LNCaP clone FGC (cell line): ENCODE measurements around the gene KLHDC7B.

Experiments
- DNase-seq: peaks from one replicate; pipeline ENCODE4 v3.0.0-alpha.2; 2011; ENCODE audit warnings: low read depth
- H3K4me3 ChIP-seq: 2 replicates; pipeline ENCODE4 v1.5.1; 2011; ENCODE audit warnings: mild to moderate bottlenecking, low read depth, low read length, control low read depth
- TF ChIP-seq, protein P1 (sequence below): IDR thresholded peaks from 2 replicates; pipeline ENCODE4 v1.5.1; 2012; ENCODE audit warnings: mild to moderate bottlenecking; ENCODE audit not compliant: control insufficient read depth, insufficient read depth; ENCODE audit errors: extremely low read depth

The KLHDC7B gene

DNA sequence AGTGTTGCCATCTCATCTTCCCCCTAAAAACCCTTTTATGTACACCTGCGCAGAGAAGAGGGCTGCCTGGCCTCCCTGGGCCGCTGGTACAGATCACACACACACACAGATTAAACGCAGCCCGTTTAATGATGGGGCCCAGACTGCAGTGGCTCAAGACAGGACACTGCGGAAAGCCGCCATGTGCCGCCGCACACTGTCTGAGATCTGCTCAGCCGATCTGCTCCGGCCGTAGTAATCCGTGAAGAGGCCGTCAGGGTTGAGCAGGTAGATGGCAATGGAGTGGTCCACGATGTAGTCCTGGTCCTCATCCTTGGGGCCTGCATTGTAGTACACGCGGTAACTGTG, 22.3 kb upstream of the KLHDC7B start:
- H3K4me3 ChIP-seq = no peak overlapping the region
- TF ChIP-seq, protein P1, sequence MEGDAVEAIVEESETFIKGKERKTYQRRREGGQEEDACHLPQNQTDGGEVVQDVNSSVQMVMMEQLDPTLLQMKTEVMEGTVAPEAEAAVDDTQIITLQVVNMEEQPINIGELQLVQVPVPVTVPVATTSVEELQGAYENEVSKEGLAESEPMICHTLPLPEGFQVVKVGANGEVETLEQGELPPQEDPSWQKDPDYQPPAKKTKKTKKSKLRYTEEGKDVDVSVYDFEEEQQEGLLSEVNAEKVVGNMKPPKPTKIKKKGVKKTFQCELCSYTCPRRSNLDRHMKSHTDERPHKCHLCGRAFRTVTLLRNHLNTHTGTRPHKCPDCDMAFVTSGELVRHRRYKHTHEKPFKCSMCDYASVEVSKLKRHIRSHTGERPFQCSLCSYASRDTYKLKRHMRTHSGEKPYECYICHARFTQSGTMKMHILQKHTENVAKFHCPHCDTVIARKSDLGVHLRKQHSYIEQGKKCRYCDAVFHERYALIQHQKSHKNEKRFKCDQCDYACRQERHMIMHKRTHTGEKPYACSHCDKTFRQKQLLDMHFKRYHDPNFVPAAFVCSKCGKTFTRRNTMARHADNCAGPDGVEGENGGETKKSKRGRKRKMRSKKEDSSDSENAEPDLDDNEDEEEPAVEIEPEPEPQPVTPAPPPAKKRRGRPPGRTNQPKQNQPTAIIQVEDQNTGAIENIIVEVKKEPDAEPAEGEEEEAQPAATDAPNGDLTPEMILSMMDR = no peak

DNA sequence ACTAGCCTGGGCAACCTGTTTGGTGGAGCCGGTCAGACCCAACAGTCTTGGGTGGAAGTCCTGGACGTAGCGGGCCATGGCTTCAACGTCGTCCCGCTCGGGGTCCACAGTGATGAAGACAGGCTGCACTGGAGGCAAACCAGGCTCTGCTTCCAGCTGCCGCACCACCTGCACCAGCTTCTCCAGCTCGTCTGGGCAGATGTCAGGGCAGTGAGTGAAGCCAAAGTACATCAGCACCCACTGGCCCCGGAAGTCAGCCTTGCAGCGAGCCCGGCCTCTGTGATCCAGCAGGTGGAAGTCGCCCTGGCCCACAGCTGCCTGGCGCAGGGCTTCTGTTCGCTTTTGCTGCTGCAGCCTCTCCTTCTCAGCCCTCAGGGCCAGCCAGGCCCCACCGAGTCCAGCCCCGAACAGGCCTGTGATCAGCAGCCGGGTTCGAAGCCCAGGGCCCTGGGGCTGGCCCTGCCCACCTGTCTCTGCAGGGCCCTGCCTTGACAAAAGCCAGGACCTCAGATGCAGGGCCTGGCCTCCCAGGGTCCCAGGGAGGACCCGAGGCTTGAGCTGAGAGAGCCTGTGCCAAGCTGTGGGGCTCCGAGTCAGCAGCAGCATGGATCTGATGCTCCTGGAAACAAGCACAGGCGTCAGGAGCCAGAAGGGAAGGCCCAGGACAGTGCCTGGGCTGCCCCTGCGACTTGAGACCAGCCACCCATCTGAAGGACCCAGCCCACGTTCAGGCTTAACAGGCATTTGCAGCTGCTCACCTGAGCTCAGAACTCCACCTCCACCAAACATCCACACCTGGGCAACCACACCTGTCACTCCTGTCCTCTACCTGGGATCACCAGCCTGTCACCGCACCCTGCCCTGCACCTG, 21.7 kb upstream of the KLHDC7B start:
- no peak for DNase-seq
- TF ChIP-seq, protein P1 = no peak
- H3K4me3 ChIP-seq = peak overlapping the region; percentile 82

More for the DNA sequence above, 22.3 kb upstream of the KLHDC7B start:
- DNase-seq = no peak

DNA sequence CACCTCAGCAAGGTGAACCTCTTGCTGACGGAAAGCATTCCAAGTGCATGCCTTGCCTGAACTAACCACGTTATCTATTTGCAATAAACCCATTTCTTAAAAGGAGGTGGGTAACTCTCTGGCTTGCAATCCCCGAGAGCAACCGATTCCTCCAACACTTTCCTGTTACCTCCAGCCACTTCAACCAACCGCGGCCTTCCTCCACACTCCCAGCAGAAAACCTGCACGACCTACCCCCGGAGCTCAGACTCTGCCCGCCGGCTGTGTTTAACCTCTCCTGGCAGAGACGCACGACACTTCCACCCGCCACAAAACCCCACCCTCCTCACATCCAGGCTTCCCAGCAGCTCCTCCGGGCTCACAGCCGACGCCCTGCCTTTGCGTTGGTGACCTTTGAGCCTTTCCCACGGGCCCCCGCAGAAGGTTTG, 21.0 kb upstream of the KLHDC7B start:
- TF ChIP-seq, protein P1 = no peak
- H3K4me3 ChIP-seq = peak overlapping the region; percentile 82
- no peak for DNase-seq

DNA sequence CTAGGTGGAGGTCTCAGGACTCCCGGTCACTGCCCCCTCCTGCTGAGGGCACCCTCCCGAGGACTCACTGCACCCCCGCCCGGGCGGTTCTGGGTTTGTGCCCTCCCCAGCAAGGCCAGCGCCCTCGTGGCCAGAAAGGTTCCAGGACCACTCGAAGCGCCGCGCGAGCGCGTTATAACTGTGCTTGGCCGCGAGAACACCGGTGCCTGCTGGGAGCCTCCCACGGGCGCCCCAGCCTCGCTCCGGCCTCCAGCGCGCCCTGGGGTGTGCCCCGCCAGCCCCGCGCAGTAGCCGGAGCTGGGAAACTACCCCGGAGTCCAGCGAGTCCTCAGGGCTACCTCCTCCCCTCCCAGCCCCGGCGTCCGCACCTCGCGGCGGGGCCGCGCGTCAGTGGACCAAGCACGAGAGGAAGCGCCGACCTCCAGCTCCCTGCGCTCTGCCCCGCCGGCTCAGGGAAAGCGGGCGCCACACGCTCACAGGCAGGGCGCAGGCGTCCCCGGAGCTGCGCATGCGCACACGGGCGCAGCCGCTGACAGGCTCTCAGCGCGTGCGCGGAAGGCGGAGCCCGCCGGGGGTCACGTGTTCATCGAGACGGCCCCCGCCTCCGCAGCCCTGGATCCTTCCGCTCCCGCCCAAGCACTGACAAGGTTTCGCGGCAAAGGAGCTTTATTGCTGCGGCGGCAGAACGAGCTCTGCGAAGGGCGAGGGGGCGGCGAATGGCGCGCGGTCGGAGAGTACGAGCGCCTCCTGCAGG, 20.4 kb upstream of the KLHDC7B start, which contains the start of gene SCO2:
SCO2 (minus strand) TSS at position 495 of the 754 bp plus-strand sequence. CDS start 1,187 bp downstream, outside the sequence.
- peak; percentile 88 for DNase-seq
- H3K4me3 ChIP-seq = peak within 1 kb of the TSS; percentile 82
- TF ChIP-seq, protein P1 = peak; percentile 44; the same call in 1 of the 2 replicates

DNA sequence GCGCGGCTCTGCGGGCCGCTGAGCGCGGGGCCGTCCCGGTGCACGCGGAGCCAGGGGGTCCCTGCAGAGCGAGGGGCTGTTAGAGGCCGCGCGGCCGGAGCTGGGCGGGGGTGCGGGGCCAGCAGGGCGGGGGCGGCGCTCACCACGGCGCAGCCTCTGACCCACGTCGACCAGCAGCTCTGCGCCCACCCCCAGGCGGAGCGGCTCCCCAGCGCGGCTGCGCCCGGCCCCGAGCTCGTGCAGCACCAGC, 19.9 kb upstream of the KLHDC7B start:
- TF ChIP-seq, protein P1 = no peak; the same call in 1 of the 2 replicates

DNA sequence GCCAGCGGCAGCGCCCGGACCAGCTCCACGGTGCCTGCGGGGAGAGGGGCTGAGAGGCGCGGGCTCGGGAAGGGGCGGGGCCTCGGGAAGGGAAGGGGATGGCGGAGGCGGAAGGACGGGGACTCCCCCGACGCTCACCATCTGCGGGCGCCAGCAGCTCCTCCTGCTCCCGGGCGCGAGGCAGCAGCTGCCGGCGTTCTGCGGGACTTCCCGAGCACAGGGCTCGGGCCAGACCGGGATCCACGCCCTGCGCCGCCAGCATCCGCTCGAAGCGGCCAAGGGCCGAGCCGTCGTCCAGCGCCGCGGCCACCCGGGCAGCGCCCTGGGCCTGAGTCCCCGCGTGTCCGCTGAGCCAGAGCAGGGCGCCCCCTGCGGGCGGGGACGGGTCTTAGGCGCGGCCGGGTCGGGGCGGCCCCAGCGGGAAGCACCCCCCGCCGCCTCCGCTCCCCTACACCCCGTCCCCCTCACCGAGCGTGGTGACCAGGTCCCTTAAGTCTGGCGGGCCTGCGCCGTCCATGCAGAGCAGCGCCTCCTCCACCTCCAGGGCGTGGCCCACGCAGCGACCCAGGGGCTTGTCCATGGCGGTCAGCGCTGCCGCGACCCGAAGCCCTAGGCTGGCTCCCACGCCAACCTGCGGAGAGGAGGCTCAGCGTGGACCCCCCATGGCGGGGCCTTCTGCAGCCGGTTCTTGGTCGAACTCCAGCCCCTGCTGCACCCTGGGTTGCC, 19.4 kb upstream of the KLHDC7B start:
- TF ChIP-seq, protein P1 = peak; percentile 70
- DNase-seq = no peak
- H3K4me3 ChIP-seq = peak overlapping the region; percentile 82

More for the DNA sequence above, 19.9 kb upstream of the KLHDC7B start:
- DNase-seq = no peak
- H3K4me3 ChIP-seq = peak overlapping the region; percentile 82
